Measurements from ENCODE around the gene SOCS4. TPM values are rescaled to one million over a fixed set of nuclear protein-coding genes. Genes with fewer than 3 reads are reported as not detected.
"Not testable (repeated sequence)": the region's sequence is repeated elsewhere in the genome, so short reads cannot be mapped to it uniquely, and the experiment has no call there.

SOCS4 gene, protein sequence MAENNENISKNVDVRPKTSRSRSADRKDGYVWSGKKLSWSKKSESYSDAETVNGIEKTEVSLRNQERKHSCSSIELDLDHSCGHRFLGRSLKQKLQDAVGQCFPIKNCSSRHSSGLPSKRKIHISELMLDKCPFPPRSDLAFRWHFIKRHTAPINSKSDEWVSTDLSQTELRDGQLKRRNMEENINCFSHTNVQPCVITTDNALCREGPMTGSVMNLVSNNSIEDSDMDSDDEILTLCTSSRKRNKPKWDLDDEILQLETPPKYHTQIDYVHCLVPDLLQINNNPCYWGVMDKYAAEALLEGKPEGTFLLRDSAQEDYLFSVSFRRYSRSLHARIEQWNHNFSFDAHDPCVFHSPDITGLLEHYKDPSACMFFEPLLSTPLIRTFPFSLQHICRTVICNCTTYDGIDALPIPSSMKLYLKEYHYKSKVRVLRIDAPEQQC
- 10 to 100 TPM; 36.9 to 39.0 TPM for total RNA-seq

DNA sequence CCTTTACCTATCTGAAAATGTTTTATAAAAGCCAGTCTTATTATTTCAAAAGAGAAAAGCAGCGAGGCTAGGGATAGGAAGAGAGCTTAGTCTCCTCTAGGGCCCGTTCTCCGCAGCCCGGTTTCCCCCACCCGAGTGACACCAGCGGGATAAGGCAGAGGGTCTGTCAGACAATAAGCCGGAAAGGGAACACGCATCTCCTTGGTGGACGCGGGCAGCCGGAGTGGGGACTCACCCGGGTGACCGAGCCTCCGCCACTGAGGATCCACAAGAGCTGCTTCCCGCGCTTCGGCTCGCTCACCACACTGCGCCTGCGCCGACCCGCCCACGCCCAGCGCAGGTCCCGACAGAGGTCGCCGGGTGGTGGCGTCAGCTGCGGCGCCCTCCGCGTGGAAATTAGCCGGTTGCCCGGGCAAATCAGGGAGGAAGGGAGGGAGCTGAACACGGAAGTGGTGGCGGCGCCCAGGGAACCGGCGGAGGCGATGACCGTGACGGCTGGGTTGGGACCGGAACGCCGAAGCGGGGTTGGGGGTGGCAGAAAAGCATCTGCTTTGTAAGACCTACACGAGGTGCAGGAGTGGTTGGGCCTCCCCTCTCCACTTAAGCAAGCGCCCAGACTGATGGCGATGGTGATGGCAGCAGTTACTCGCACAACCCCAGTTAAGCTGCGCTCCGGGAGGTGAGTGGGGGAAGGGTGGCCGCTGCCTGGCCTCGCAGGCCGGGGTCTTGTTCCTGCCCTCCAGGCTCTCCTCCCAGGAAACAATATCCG is at the start of gene SOCS4, which contains the start of gene WDHD1:
Gene SOCS4 (plus strand): TSS at position 444 of the 769 bp plus-strand sequence. CDS start 15,806 bp downstream, outside the sequence.
Gene WDHD1 (minus strand): TSS at position 307 of the 769 bp plus-strand sequence. CDS start 312 bp downstream, outside the sequence.
- ChIA-PET CTCF (interaction anchor here (0.6 to 2.3 kb wide), 3 partner anchors 15 to 61 kb away, joined by 3 to 16 read pairs (median 4); partner anchors contain the start of gene MAPK1IP1L), POLR2A (interaction anchor here (0.6 to 1.6 kb wide), 8 partner anchors 21 to 1742 kb away, joined by 3 to 30 read pairs (median 4); partner anchors contain the start of gene MAPK1IP1L)

DNA sequence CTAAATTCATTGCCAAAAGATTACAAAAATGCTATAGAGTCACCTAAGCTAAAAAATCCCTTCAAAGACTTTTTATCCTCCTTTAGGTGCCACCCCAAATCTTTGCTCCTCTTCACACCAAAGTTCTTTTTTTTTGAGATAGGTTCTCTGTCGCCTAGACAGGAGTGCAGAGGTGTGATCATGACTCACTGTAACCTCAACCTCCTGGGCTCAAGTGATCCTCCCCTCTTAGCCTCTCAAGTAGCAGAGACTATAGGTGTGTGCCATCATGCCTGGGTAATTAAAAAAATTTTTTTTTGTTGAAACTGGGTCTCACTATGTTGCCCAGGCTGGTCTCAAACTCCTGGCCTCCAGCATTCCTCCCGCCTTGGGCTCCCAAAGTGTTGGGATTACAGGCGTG is 48.0 kb upstream of the SOCS4 start:
- POLR2A ChIA-PET, result no interaction called here
- CTCF ChIA-PET, result no interaction called here

DNA sequence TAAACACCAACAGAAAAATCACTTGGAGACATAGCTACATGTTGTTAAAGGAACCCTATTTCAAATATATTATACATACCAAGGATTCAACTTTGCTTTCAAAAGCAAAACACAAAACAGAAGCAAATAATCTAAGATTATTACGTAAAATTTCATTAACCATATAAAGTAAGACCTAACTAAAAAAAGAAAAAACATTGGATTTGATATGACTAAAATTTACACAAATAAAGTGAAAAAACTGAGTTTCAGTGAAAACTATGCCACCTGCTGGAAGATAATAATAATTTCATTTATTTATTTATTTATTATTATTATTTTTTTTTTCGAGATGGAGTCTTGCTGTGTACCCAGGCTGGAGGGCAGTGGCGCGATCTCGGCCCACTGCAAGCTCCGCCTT is 45.3 kb upstream of the SOCS4 start:
- ChIA-PET POLR2A (no interaction called here), CTCF (no interaction called here)

DNA sequence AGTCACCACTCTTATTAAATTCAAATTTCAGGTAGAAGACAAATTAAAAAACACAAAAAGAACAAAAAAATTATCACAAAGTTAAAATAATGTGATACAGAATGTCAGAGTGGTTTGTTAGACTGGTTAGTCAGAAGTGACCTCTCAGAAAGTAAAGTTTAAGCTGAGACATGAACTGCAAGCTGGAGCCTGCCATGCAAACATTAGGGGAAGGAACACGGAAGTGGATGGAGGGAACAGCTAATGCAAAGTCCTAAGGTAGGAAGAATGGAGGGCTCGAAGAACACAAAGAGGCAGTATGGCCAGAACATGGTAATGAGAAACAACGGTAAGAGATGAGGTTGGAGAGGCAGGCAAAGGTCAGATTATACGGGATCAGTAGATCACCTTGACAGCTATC is 41.9 kb upstream of the SOCS4 start:
- CTCF ChIA-PET, result no interaction called here
- POLR2A ChIA-PET, result no interaction called here

DNA sequence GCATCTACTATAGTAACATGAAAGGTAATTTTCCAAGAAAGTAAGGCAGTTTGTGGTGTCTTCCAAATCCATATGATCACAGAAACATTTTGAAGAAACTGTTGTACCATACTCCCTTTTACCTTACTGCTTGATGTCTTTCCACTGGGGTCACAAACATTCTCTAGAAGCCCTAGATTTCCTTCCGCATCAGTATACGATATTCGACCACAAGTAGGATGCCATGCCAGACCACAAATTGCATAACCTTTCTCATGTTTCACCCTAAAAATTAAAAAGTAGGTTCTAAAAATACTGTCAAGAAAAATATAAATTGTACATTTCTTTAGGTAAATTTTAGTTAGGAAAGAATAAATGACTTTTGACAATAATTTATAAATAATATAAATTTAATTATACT is 26.7 kb upstream of the SOCS4 start:
- ChIA-PET POLR2A (no interaction called here), CTCF (no interaction called here)

DNA sequence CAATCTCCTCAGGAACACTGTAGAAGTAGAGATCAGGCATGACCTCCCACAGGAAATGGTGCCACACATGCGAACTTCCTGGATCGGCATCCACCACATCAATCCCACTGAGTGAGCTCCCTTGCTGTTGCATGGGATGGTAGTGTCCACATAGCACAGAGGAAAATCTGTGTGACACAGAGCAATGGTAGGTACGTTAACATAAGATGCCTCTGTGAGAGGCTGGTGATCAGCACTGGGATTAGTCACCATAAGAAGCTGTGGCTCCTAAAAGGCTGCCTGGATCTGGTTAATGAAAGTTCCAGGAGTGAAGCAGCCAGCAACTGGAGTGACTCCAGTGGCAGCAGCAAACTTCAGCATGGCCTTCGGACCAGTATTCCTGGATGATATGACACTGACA is 22.0 kb upstream of the SOCS4 start:
- CTCF ChIA-PET, result no interaction called here
- POLR2A ChIA-PET, result no interaction called here

DNA sequence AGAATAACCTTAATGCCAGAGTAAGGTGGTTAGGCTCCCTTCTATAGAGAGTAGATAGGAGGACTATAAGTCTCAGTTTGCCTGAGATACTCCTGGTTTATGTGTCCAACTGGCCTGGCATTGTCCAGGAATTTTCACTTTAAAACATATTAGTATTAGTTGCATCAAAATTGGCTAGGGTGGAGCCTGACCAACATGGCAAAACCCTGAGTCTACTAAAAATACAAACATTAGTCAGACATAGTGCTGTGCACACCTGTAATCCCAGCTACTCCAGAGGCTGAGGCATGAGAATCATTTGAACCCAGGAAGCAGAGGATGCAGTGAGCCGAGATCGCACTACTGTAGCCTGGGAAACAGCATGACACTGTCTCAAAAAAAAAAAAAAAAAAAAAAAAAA is 12.0 kb upstream of the SOCS4 start:
- ChIA-PET CTCF (no interaction called here), POLR2A (interaction anchor here (1.2 kb wide), 1 partner anchor 36 kb away, joined by 3 read pairs; the partner anchor contains the start of gene MAPK1IP1L)

DNA sequence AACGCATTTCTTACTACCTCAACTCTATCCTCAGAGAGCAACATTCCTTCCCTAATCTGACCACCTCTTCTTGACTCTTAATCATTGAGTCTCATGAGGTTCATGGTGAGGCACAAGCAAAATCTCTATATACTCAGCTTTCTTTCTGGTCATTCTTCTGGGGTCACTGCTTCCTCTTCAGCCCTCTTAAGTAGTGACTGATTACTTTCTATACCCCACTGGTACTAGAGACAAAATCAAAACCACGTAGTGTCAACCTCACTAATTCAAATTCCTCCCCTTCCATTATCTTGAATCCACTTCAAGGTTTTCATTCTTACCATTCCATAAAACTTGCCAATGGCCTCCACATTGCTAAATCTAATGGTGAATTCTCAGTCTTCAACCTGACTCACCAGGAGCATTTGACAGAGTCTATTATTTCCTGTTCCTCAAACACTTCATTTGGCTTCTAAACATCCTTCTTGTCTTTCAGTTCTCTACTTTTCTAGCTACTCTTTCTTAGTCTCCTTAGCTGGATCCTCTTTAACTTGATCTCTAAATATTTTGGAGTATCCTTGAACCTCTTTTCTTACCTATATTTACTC is 7.0 kb upstream of the SOCS4 start:
- CTCF ChIA-PET, result no interaction called here

DNA sequence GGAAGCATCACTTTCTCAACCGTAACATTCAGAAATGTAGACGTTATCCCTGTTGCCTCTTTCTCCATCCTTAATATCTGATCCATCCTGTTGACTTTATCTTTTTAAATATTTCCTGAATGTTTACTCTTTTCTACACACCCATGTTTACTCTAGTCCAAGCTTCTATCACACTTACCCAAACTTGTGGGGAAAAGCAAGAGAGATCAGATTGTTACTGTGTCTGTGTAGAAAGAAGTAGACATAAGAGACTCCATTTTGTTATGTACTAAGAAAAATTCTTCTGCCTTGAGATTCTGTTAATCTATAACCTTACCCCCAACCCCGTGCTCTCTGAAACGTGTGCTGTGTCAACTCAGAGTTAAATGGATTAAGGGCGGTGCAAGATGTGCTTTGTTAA is 2.7 kb upstream of the SOCS4 start:
- CTCF ChIA-PET, POLR2A ChIA-PET: not testable (repeated sequence)

More for the DNA sequence above, 7.0 kb upstream of the SOCS4 start:
- POLR2A ChIA-PET, result no interaction called here

DNA sequence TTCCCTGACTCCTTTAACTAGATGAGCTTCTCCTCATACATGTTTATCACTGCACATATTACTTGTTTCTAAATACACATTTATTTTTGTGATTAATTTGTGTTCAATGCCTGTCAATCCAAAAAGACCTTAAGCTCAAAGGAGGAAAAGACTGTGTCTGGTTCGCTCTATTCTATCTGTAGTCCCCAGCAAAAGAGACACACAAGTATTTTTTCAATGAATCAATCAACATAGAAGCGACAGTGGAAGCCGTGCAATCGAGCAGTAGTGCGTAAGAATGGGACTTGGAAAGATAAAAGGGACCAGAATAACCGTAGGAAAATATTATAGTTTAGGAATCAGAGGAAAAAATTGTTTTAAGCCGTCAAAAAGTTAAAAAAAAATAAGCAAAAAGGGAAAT is 1.1 kb upstream of the SOCS4 start:
- CTCF ChIA-PET, result interaction anchor here (2.3 kb wide), 1 partner anchor 25 kb away, joined by 16 read pairs; the partner anchor contains the start of gene MAPK1IP1L
- POLR2A ChIA-PET, result no interaction called here

DNA sequence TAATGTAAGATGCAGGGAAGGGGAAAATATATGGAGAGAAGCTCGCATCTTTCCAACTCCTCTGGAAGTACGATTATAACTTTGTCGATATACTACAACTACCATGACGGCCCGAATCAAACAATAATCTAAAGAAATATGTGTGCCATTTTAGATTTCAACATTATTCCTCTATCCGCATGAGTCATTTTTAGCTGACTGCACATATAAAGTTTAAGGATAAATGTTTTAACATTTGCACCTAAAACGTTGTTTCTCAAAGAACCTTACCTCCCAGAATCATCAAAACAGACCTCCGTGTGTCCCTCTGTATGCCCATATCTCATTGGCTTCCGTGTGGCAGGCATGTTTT is 619 bp upstream of the SOCS4 start:
- CTCF ChIA-PET, result interaction anchor here (1.0 to 2.3 kb wide), 2 partner anchors 14 to 25 kb away, joined by 3 to 16 read pairs; partner anchors contain the start of gene MAPK1IP1L
- POLR2A ChIA-PET, result interaction anchor here (0.8 to 1.6 kb wide), 6 partner anchors 21 to 461 kb away, joined by 3 to 30 read pairs (median 4); partner anchors contain the start of gene MAPK1IP1L

DNA sequence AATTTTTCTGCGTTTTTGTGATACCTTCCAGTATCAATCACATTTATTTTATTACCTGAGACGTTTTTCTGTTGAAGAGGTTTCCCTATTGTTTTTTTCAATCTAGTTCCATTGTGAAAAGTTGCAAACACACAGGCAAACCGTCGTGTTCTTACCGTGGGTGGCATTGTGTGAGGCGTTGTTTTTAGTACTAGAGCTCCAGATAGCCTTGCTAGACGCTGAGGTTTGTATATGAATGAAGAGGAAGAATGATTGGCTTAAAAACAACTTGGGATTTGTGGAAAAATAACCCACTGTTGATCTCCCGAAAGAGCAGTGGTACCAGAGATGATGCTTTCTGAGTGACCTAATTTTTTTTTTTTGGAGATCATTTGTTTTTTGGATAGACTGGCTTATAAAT is 1.0 kb downstream of the SOCS4 start:
- POLR2A ChIA-PET, result interaction anchor here (1.6 kb wide), 1 partner anchor 23 kb away, joined by 3 read pairs; the partner anchor contains the start of gene MAPK1IP1L

DNA sequence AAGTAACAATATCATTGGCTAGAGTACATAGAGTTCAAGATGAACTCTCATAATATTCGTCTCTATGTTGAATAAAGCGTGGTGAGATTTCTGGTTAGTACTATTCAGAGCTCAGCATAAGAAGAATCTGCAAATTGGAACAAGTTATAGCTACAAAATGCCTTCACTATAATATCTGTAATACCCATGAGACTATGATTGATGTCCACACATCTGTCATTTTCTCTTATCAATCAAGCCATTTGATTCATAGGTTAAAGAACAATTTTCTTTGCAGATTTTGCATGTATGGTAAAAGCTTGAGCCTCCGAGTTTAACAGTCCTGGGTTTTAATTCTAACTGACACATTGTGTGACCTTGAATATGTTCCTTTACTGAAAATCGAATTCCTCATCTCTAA is 1.4 kb downstream of the SOCS4 start:
- POLR2A ChIA-PET, result interaction anchor here (1.6 kb wide), 1 partner anchor 23 kb away, joined by 3 read pairs; the partner anchor contains the start of gene MAPK1IP1L
- CTCF ChIA-PET, result interaction anchor here (0.6 to 1.4 kb wide), 3 partner anchors 23 to 247 kb away, joined by 3 to 5 read pairs (median 3); partner anchors contain the start of gene MAPK1IP1L

More for the DNA sequence above, 1.0 kb downstream of the SOCS4 start:
- CTCF ChIA-PET, result interaction anchor here (0.7 to 1.4 kb wide), 2 partner anchors 23 to 44 kb away, joined by 3 to 5 read pairs; partner anchors contain the start of gene MAPK1IP1L

DNA sequence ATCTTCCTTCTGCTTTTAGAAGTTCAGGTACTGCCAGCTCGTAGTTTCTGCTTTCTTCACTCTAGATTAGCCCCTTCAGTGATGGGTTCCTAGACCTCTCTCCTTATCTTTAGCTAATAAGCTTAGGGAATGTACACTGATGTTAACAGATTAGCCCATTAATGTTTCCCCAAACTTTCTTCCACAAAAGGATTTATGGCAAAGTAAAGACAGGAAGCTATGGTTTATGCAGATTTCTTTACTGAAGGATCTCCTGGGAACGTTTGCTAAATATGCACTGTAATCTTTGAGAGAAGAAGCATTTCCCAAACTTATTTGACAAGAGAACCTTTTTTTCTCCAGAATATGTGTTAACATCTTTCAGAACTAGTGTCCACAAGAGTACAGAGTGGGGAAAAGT is 4.2 kb downstream of the SOCS4 start:
- CTCF ChIA-PET, result interaction anchor here (1.5 kb wide), 1 partner anchor 20 kb away, joined by 4 read pairs; the partner anchor contains the start of gene MAPK1IP1L
- POLR2A ChIA-PET, result interaction anchor here (0.5 kb wide), 1 partner anchor 12 kb away, joined by 3 read pairs; no protein-coding TSS in a partner anchor

DNA sequence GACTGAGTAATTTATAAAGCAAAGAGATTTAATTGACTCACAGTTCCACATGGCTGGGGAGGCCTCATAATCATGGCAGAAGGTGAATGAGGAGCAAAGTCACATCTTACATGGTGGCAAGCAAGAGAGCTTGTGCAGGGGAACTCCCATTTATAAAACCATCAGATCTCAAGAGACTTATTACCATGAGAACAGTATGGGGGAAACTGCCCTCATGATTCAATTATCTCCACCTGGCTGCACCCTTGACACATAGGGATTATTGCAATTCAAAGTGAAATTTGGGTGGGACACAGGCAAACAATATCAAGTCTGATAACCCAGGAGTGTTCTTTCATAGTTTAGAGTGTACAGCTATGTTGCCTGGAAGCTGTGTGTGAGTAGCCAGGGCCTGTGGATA is 11.0 kb downstream of the SOCS4 start:
- POLR2A ChIA-PET, result interaction anchor here (1.1 kb wide), 1 partner anchor 13 kb away, joined by 8 read pairs; the partner anchor contains the start of gene MAPK1IP1L
- CTCF ChIA-PET, result not testable (repeated sequence)

DNA sequence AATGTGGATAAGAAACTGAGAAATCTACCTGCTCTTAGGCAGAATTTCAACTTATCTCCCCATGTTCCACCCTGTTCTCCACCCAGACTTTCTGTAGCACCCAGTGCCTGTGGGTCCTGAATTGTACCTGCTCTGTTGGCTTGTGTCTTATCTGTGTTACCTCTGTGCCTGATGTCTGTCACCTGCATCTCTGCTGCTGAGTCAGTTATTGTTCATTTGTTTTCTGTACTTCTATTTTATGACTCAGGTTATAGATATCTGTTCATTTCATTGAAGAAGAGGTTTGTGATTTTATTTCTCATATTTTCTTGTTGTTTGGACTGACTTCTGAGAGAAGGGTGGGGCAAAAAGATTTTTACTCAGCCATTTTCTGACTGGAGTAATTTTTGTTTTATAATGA is 11.7 kb downstream of the SOCS4 start:
- POLR2A ChIA-PET, result interaction anchor here (1.1 kb wide), 1 partner anchor 13 kb away, joined by 8 read pairs; the partner anchor contains the start of gene MAPK1IP1L

DNA sequence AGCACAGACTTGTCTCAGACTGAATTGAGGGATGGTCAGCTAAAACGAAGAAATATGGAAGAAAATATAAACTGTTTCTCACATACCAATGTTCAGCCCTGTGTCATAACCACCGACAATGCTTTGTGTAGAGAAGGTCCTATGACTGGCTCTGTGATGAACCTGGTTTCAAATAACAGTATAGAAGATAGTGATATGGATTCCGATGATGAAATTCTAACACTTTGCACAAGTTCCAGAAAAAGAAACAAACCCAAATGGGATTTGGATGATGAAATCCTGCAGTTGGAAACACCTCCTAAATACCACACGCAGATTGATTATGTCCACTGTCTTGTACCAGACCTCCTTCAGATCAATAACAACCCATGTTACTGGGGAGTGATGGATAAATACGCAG is 16.5 kb downstream of the SOCS4 start:
- POLR2A ChIA-PET, result no interaction called here
- CTCF ChIA-PET, result interaction anchor here (1.0 kb wide), 1 partner anchor 25 kb away, joined by 3 read pairs; no protein-coding TSS in a partner anchor

More for the DNA sequence above, 11.7 kb downstream of the SOCS4 start:
- CTCF ChIA-PET, result no interaction called here

DNA sequence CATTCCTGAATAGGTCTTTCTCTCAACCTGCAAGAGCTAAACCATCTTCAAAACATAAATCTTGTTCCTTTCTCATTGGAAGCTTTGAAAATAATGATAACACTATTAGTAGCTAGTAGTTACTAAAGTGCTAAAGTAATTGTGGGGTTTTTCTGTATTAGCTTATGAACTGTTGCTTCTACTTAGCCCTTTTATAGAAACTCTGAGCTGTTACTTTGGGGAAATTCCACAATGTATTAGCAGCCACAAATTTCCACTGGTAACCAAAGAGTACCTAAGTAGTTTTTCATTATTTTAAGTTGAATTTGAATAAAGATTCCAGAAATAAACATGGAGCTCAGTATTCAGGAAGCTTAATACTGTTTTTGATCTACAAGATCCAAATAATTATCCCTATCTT is 18.1 kb downstream of the SOCS4 start:
- CTCF ChIA-PET, result interaction anchor here (0.8 kb wide), 1 partner anchor 12 kb away, joined by 4 read pairs; no protein-coding TSS in a partner anchor
- POLR2A ChIA-PET, result no interaction called here

Measured in activated CD8-positive, alpha-beta memory T cell treated with anti-CD3 and anti-CD28 coated beads for 36 hours (primary cell).